DND-41 (cell line): ENCODE data around the gene AMPD2.

ENCODE experiments used
- ATAC-seq: fragments of 200-7000 bp; cut with Tn5 transposase; 3 replicates; pipeline ENCODE4 v1.9.1; 2021; ENCODE audit warnings: low read depth; ENCODE audit not compliant: insufficient read depth
- DNase-seq: peaks from one replicate; pipeline ENCODE4 v3.0.0-alpha.2; 2020
- H2AFZ ChIP-seq: 2 replicates; pipeline ENCODE4 v1.6.0; 2012; ENCODE audit warnings: low read depth, low read length
- H3K27ac ChIP-seq: 2 replicates; pipeline ENCODE4 v1.5.1; 2012; ENCODE audit warnings: low read length, inconsistent platforms
- H3K27me3 ChIP-seq: fragments of 200-600 bp; sonication (generic); 2 replicates; pipeline ENCODE4 v1.6.0; 2012; ENCODE audit warnings: low read length, mild to moderate bottlenecking, inconsistent platforms; ENCODE audit not compliant: insufficient read depth, poor library complexity
- H3K36me3 ChIP-seq: 2 replicates; pipeline ENCODE4 v1.5.1; 2012; ENCODE audit warnings: low read length, inconsistent platforms; ENCODE audit not compliant: insufficient read depth
- H3K4me1 ChIP-seq: 2 replicates; pipeline ENCODE4 v1.5.1; 2012; ENCODE audit warnings: mild to moderate bottlenecking, low read length; ENCODE audit not compliant: insufficient read depth
- H3K4me2 ChIP-seq: 2 replicates; pipeline ENCODE4 v1.6.0; 2012; ENCODE audit warnings: mild to moderate bottlenecking, moderate library complexity, low read length, inconsistent platforms; ENCODE audit not compliant: insufficient read depth
- H3K4me3 ChIP-seq, 2 experiments: fragments of 200-600 bp in 1 of 2; shearing (Covaris generic) in 1 of 2; 2 replicates each; pipeline ENCODE4 v1.5.1; 2012 to 2016; ENCODE audit warnings: inconsistent platforms in 2 of 2, low read length in 2 of 2, mild to moderate bottlenecking in 2 of 2, low read depth in 1 of 2, moderate library complexity in 1 of 2
- H3K79me2 ChIP-seq: 2 replicates; pipeline ENCODE4 v1.6.0; 2012; ENCODE audit warnings: low read length, inconsistent platforms; ENCODE audit not compliant: insufficient read depth
- H3K9ac ChIP-seq: 2 replicates; pipeline ENCODE4 v1.6.0; 2012; ENCODE audit warnings: low read depth, mild to moderate bottlenecking, inconsistent platforms, low read length, moderate library complexity
- H3K9me3 ChIP-seq: 2 replicates; pipeline ENCODE4 v1.5.1; 2012; ENCODE audit warnings: low read length, moderate library complexity, mild to moderate bottlenecking, inconsistent platforms; ENCODE audit not compliant: insufficient read depth, severe bottlenecking
- H4K20me1 ChIP-seq: 2 replicates; pipeline ENCODE4 v1.6.0; 2012; ENCODE audit warnings: low read length; ENCODE audit not compliant: insufficient read depth
- CTCF ChIP-seq: IDR thresholded peaks from 2 replicates; pipeline ENCODE4 v1.5.1; 2012; ENCODE audit warnings: borderline replicate concordance, low read length, moderate library complexity, mild to moderate bottlenecking; ENCODE audit not compliant: poor library complexity, severe bottlenecking; ENCODE audit errors: extremely low read depth
- EZH2 ChIP-seq: IDR thresholded peaks from 3 replicates; pipeline ENCODE4 v1.6.1; 2012; ENCODE audit warnings: borderline replicate concordance, low read depth, mild to moderate bottlenecking, moderate library complexity, low read length, inconsistent platforms; ENCODE audit not compliant: severe bottlenecking

The AMPD2 gene

GRCh38 chr1:109642626-109643025 is 23.0 kb downstream of the AMPD2 start:
- Histone ChIP-seq H3K9me3 (no peaks in the 10 kb centered on the region), H3K36me3 (no peaks in the 10 kb centered on the region), H3K27me3 (no peaks in the 10 kb centered on the region), H4K20me1 (no peaks in the 10 kb centered on the region), H3K9ac (no peak overlapping the region), H3K79me2 (no peaks in the 10 kb centered on the region), H3K4me1 (peaks cover 2% of the 10 kb centered on the region), H3K4me2 (no peak overlapping the region), H3K4me3 (no peak overlapping the region), H2AFZ (no peak overlapping the region), H3K27ac (no peak overlapping the region)
- no peak for TF ChIP-seq CTCF
- no peak for TF ChIP-seq EZH2
- DNase-seq (no peak), ATAC-seq (no peak)

- ATAC-seq (peak; percentile 82), DNase-seq (peak; percentile 72)
- H3K9ac ChIP-seq = no peak overlapping the region
- H3K9me3 ChIP-seq = no peaks in the 10 kb centered on the region
- no peak overlapping the region for H3K4me2 ChIP-seq
- no peaks in the 10 kb centered on the region for H3K27me3 ChIP-seq
- no peaks in the 10 kb centered on the region for H3K36me3 ChIP-seq
- no peak overlapping the region for H3K4me3 ChIP-seq
- peaks cover 2% of the 10 kb centered on the region for H3K4me1 ChIP-seq
- H3K27ac ChIP-seq = no peak overlapping the region
- TF ChIP-seq CTCF (peak; percentile 79), EZH2 (no peak)
- H2AFZ ChIP-seq = peak overlapping the region; percentile 65; the same call in 1 of the 2 replicates
- no peaks in the 10 kb centered on the region for H3K79me2 ChIP-seq
- no peaks in the 10 kb centered on the region for H4K20me1 ChIP-seq
Observed at GRCh38 chr1:109643385-109644230, 24.0 kb downstream of the AMPD2 start.

- ATAC-seq (no peak), DNase-seq (no peak)
- no peak overlapping the region for H3K4me2 ChIP-seq
- peaks cover 2% of the 10 kb centered on the region for H3K4me1 ChIP-seq
- no peaks in the 10 kb centered on the region for H3K36me3 ChIP-seq
- no peak overlapping the region for H2AFZ ChIP-seq
- H3K27ac ChIP-seq = no peak overlapping the region
- no peaks in the 10 kb centered on the region for H3K79me2 ChIP-seq
- H3K9ac ChIP-seq = no peak overlapping the region
- no peaks in the 10 kb centered on the region for H4K20me1 ChIP-seq
- H3K9me3 ChIP-seq = no peaks in the 10 kb centered on the region
- TF ChIP-seq EZH2 (no peak), CTCF (no peak)
- H3K27me3 ChIP-seq = no peaks in the 10 kb centered on the region
- no peak overlapping the region for H3K4me3 ChIP-seq
Observed at GRCh38 chr1:109644670-109645069, 25.0 kb downstream of the AMPD2 start.
